ENCODE measurements around the gene EFCAB11.

GRCh38 chr14:90000935-90001334, 46.4 kb upstream of the EFCAB11 start:
- TF ChIP-seq FOS (IDR thresholded peaks at IDR 0.05; ENCODE audit: borderline replicate concordance, insufficient read depth, low read length) (no peak), POLR2A (IDR thresholded peaks at IDR 0.05; ENCODE audit: low read depth, low read length) (no peak), MYC (IDR thresholded peaks at IDR 0.05; ENCODE audit: low read depth, low read length) (no peak), POLR2AphosphoS5 (IDR thresholded peaks at IDR 0.05; ENCODE audit: insufficient read depth, low read depth, low read length) (no peak), EZH2 (IDR thresholded peaks at IDR 0.05; ENCODE audit: borderline replicate concordance, low read depth, low read length, severe bottlenecking) (no peak)
- TF ChIP-seq, protein P1, sequence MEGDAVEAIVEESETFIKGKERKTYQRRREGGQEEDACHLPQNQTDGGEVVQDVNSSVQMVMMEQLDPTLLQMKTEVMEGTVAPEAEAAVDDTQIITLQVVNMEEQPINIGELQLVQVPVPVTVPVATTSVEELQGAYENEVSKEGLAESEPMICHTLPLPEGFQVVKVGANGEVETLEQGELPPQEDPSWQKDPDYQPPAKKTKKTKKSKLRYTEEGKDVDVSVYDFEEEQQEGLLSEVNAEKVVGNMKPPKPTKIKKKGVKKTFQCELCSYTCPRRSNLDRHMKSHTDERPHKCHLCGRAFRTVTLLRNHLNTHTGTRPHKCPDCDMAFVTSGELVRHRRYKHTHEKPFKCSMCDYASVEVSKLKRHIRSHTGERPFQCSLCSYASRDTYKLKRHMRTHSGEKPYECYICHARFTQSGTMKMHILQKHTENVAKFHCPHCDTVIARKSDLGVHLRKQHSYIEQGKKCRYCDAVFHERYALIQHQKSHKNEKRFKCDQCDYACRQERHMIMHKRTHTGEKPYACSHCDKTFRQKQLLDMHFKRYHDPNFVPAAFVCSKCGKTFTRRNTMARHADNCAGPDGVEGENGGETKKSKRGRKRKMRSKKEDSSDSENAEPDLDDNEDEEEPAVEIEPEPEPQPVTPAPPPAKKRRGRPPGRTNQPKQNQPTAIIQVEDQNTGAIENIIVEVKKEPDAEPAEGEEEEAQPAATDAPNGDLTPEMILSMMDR (IDR thresholded peaks at IDR 0.05; ENCODE audit: extremely low read depth in 1 of 2, insufficient read depth in 1 of 2, low read depth in 1 of 2, low read length in 2 of 2), result no peak
- TF ChIP-seq, protein P2, sequence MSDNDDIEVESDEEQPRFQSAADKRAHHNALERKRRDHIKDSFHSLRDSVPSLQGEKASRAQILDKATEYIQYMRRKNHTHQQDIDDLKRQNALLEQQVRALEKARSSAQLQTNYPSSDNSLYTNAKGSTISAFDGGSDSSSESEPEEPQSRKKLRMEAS (IDR thresholded peaks at IDR 0.05; ENCODE audit: insufficient read depth, insufficient read length), result no peak

Measured in endothelial cell of umbilical vein (primary cell).